Activated T-cell treated with anti-CD3 and anti-CD28 coated beads for 24 hours (primary cell): ENCODE measurements around the gene TRAPPC2L.

ENCODE experiments used
- DNase-seq: peaks from one replicate; pipeline ENCODE4 v3.0.0-alpha.2; 2020; ENCODE audit warnings: low read depth

TRAPPC2L gene

DNA sequence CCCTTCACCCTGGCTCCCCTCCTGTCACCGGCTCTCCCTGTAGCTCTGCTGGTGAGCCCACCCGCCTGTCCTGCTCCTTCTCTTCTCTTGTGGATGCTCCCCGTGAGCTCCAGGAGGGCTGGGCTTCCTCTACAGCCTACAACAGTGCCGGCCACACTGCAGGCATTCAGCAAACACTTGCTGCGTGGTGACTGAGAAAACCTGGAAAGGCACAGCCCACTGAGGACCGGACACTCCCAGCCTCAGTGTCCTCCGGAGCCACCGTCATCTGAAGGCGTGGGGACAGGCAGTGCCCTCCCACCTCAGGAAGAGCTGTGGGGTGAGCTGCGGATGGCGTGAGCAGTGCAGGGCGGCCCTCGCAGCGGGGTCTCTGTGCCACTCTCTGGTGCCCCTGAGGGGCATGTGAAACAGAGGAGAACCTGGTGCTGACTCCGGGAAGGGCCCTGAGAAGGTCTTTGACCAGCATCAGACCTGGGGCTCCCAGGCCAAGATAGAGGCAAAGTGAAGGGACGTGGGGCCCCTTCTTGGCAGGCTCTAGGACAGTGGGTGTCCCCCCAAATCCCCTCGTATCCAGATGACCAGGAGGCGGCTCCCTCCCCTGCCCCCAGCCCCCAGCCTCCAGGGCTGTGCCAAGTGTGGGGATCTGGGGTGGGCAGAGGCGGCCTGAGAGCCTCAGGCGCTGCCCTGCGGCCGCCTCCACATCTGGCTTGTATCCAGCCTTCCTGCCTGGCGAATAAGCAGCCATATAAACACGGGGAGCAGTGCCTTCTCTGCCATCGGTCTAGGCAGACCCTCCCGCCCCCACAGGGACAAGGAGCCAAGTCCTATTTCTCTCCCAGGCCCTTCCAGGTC is 53.6 kb downstream of the TRAPPC2L start:
- no peak for DNase-seq

- no peak for DNase-seq
Measured at GRCh38 chr16:88911136-88911945, 54.4 kb downstream of the TRAPPC2L start.

- DNase-seq: no peak
Measured at GRCh38 chr16:88911946-88912310, 55.0 kb downstream of the TRAPPC2L start.
